Activated CD8-positive, alpha-beta memory T cell treated with anti-CD3 and anti-CD28 coated beads for 24 hours (primary cell): ENCODE data around the gene TNIP2.

ENCODE experiments used
- DNase-seq: peaks from one replicate; pipeline ENCODE4 v3.0.0-alpha.2; 2020

TNIP2 gene

GRCh38 chr4:2755821-2756690, at the start of gene TNIP2:
TSS of gene TNIP2 (minus strand) at chr4:2756336. CDS start at chr4:2756289, 47 bp downstream.
- DNase-seq, result peak; percentile 91

DNA sequence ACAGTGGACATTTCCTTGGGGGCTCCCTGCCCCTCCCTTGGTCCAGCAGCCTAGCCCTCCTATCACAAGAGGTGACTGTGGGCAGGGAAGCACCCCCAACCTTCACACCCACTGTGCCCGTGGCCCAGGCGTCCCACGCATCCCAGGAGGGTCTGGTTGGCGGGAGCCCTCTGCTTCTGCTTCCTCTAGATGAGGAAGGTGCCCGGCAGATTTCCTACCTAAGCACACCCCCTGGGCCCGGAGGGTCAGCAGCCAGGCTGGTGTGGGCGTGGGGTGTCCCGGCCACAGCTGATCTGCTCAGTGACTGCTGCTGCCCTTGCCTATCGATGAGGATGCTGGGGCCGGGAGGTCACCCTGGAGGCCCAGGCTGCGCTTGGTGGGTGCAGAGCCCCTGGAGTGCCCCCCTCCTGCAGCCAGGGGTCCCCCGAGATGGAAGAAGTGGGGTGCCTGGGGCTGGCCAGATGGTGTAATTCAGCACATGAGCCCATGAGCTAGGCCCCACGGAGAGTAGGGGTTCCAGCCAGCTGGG, 48.9 kb upstream of the TNIP2 start:
- DNase-seq, result no peak

GRCh38 chr4:2804449-2804972, 48.4 kb upstream of the TNIP2 start:
- DNase-seq, result no peak

- DNase-seq, result no peak
These were observed 47.7 kb upstream of the TNIP2 start for GRCh38 chr4:2803624-2804448.

DNA sequence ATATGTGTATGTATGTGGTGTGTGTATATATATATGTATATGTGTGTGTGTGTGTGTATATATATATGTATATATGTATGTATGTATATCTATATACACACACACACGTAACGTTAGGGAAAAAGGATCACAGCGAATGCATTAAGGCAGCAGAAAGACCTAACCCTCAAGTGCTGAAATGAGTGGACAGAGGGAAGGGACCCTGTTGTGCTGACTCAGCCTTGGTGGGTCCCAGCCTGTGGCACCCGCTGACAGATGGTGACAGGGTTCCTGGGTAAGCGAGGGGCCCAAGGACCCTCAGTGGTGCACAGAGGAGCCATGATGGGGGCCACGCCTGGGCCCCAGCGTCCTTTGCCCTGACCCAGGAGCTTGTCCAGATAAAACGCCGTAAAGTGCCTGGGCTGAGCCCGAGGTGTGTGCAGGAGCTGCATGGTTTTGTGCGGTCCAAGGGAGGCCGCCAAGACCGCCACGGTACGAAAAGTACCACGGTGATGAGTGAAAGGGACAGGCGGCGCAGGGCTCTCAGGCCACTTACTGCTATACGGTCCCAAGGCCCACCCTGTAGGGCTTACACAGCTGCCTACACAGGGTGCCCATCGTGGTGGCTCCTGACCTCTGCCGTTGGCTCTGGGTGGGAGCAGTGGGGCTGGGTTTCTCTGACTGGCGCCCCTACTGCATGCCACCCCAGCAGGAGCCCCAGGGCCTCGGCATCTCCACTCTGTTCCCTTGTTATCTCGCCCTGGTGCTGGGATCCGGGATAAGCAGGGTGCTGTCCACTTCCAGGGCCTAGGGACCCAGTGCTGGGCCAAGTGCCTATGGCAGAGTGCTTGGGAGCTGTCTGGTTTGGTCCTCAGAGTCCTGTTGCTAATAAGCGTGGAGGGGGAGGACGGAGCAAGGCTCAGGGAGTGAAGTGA, 46.7 kb upstream of the TNIP2 start:
- no peak for DNase-seq

DNA sequence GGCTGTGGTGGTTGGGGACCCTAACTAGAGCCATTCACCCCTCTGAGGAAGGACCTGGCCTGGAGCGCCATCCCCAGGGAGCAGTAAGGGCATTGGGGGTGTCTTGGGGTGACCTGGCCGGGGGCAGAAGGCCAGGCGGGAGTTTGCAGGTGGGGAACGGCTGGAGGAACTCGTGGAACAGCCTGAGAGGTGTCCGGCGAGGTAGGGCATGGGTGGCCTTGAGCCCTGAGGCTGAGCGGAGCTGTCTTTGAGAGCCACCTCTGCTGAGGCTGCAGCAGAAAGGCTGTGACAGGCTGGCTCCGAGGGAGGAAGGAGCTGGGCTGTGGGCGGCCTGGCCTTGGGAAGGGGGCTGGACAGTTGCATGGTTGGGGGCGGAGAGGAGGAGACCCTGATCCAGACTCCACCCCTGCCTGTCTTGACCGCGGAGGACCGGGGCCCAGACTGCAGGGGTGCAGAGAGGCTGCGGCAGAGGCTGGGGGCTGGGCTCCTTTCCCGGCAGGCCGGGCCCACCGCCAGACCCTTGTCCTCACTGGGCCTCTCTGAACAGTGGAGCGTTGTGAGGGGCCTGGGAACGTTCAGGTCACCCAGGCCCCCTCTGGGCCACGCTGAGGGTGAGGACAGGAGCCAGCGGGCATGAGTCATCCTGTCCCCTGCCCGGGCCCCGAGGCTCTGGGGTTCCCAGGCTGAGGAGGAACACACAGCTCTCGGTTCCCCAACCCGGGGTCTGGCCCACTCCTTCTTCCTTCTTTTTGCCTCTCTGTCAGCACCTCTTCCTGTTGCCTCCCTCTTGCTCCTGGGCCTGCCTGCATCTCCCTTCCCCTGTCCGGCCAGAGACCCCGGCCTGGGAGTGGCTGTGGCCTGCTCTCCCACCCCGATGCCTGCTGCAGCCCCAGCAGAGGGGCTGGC, 44.8 kb upstream of the TNIP2 start:
- no peak for DNase-seq

GRCh38 chr4:2799971-2800690, 44.0 kb upstream of the TNIP2 start:
- DNase-seq, result no peak

DNA sequence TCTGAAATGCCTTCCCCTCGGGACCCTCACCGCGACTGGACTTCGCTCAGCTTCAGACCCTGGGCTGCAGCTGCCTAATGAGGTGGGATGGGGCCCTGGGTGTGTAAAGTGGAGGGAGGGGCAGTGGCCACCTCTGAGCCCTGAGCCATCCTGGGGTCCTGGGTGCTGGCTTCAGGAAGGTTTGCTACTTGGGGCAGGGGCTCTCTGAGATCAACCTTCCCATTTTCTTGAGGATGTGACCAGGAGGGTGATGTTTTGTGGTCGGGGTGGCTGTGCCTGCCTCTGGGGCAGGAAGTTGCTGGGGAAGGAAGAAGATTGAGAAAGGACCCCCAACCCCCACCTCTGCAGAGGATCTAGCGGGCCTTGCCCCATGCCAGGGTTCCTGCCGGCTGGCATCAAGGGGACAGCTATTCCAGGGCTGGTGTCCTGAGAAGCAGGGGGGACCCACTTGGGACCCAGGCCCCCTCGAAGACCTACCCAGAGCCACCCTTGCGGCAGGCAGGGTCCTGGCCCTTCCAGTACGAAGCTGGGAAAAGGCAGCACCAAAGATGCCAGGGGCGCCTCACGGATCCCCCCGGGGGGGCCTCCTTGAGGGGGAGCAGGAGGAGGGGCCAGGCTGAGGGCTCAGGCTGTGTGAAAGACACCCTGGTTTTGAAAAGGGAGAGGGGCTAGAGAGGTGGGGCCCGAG, 43.2 kb upstream of the TNIP2 start:
- DNase-seq, result no peak

GRCh38 chr4:2798399-2799223, 42.5 kb upstream of the TNIP2 start:
- peak; percentile 79 for DNase-seq

DNA sequence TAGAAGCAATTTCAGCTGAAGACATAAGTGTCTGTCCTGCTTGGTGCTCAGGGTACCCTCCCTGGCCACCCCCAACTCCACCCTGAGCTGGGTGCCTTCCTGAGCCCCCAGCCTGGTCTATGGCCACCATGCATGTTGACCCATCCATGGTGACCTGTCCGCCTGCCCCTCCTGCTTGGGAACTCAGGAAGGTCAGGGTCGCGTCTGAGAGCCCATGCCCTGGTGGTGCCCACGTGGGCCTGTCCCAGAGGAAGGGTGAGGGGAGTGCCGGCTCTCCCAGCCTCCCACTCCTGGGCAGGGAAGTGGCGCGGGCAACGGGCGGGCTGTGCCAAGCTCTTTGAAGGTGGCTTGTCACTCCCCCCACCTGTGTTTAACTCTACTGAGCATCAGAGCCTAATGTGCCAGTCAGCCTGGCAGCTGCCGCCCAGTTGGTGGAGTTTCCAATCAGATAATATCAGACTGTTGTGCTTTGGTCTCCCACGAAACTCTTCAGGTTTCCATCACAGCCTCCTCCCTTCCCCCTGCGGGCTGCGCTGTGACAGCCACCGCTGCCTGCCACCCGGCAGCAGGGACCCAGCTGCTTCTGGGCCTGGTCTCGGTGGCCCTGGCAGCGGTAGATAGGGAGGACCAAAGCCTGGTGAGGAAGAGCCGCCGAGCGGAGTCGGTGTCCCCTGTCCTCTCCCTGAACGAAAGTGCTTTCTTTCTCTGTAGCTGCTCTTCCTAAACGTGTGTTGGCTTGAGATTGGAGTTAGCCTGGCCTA, 41.6 kb upstream of the TNIP2 start:
- peak; percentile 71 for DNase-seq

- peak; percentile 57 for DNase-seq
These were observed 40.9 kb upstream of the TNIP2 start for GRCh38 chr4:2796849-2797544.

GRCh38 chr4:2795893-2796848, 40.0 kb upstream of the TNIP2 start:
- peak; percentile 57 for DNase-seq

- peak; percentile 56 for DNase-seq
These were observed 39.3 kb upstream of the TNIP2 start for GRCh38 chr4:2795300-2795892.

DNA sequence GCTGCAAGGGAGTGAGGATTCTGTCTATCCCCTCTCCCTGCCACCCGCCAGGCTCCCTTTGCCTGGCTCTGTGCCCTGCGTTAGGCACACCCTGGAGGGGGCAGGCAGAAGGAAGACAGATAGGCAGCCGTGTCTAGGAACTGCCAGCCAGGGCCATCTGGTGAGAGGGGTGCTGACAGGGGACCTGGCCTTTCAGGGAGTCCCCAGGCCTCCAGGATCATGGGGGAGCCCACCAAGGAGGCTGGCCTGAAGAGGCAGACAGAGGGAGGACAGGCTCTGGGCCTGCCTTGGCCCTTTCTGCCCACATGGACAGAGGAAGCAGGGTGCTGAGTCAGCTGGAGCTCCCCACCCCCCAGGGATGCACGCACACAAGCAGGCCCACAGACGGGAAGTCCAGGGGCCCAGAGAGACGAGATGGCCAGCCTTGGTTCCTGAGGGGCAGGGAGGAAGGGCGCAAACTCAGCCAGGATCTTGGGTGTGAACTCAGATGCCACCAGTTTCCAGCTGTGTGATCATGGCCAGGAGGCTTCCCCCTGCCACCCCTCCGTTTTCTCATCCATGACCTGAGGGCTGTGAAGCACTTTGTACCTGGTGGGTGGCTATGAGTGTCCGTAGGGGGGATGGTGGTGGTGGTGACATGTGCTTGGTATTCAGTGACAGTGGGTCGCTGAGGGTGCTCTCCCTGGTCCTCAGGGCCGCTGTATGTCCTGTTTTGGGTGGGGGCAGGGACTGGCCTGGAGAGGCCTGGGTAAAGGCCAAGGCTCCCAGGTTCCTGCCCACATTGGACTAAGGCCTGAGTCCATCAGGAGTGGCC, 38.6 kb upstream of the TNIP2 start:
- DNase-seq, result peak; percentile 64
